Stimulated activated CD8-positive, alpha-beta memory T cell treated with anti-CD3 and anti-CD28 coated beads, Interleukin-4, amount 100 ng/mL, for 48 hours (primary cell): ENCODE measurements around the gene HLA-F.

Source experiments
- DNase-seq: peaks from one replicate; pipeline ENCODE4 v3.0.0-alpha.2; 2020

HLA-F gene

DNA sequence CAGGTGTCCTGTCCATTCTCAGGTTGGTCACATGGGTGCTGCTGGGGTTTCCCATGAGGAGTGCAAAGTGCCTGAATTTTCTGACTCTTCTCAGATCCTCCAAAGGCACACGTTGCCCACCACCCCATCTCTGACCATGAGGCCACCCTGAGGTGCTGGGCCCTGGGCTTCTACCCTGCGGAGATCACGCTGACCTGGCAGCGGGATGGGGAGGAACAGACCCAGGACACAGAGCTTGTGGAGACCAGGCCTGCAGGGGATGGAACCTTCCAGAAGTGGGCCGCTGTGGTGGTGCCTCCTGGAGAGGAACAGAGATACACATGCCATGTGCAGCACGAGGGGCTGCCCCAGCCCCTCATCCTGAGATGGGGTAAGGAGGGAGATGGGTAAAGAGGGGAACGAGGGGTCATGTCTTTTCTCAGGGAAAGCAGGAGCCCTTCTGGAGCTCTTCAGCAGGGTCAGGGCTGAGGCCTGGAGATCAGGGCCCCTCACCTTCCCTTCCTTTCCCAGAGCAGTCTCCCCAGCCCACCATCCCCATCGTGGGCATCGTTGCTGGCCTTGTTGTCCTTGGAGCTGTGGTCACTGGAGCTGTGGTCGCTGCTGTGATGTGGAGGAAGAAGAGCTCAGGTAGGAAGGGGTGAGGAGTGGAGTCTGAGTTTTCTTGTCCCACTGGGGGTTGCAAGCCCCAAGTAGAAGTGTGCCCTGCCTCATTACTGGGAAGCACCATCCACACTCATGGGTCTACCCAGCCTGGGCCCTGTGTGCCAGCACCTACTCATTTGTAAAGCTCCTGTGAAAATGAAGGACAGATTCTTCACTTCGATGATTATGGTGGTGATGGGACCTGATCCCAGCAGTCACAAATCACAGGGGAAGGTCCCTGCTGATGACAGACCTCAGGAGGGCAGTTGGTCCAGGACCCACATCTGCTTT lies 2.0 kb downstream of the HLA-F start:
- DNase-seq, result no peak

- DNase-seq, result no peak
Measured at GRCh38 chr6:29726001-29726400, 2.8 kb downstream of the HLA-F start.

GRCh38 chr6:29726571-29727194 lies 3.4 kb downstream of the HLA-F start:
- no peak for DNase-seq

GRCh38 chr6:29727637-29728036 lies 4.4 kb downstream of the HLA-F start:
- DNase-seq, result no peak

- no peak for DNase-seq
Measured at GRCh38 chr6:29728173-29728874, 5.1 kb downstream of the HLA-F start.

DNA sequence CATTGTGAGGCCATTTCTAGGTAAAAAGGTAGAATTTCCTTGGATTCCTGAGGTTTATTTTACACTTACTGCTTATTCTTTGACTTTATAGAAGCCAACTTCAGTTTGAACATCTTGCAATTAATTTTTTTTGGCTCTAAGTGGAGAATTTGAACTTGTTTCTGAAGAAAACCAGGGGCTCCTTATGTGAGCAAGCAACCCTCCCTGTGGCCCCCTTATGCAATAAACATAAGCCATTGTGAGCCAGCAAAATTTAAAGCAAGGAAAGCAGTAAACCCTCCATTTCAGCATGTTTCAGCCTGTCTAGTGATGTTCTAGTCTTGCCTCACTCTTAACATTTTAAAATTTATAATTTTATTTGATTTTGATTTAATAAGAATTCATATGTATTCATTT lies 5.6 kb downstream of the HLA-F start:
- no peak for DNase-seq

GRCh38 chr6:29729774-29730328 lies 6.6 kb downstream of the HLA-F start:
- no peak for DNase-seq

GRCh38 chr6:29730575-29731126 lies 7.4 kb downstream of the HLA-F start:
- no peak for DNase-seq

GRCh38 chr6:29731281-29731680 lies 8.0 kb downstream of the HLA-F start:
- DNase-seq, result no peak

DNA sequence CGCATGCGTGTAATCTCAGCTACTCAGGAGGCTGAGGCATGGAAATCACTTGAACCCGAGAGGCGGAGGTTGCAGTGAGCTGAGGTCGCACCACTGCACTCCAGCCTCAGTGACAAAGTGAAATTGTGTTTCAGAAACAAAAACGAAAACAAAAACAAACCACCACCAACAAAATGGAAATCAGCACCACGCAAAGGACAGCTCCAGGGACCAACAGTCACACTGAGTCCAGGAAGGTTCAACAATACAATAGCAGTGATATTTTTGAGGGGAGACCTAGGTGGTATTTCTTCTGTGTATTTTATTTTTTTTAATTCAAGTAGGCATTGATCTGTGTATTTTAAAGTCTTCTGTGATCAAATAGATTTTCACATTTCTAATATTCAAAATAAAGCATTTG lies 9.8 kb downstream of the HLA-F start:
- no peak for DNase-seq

DNA sequence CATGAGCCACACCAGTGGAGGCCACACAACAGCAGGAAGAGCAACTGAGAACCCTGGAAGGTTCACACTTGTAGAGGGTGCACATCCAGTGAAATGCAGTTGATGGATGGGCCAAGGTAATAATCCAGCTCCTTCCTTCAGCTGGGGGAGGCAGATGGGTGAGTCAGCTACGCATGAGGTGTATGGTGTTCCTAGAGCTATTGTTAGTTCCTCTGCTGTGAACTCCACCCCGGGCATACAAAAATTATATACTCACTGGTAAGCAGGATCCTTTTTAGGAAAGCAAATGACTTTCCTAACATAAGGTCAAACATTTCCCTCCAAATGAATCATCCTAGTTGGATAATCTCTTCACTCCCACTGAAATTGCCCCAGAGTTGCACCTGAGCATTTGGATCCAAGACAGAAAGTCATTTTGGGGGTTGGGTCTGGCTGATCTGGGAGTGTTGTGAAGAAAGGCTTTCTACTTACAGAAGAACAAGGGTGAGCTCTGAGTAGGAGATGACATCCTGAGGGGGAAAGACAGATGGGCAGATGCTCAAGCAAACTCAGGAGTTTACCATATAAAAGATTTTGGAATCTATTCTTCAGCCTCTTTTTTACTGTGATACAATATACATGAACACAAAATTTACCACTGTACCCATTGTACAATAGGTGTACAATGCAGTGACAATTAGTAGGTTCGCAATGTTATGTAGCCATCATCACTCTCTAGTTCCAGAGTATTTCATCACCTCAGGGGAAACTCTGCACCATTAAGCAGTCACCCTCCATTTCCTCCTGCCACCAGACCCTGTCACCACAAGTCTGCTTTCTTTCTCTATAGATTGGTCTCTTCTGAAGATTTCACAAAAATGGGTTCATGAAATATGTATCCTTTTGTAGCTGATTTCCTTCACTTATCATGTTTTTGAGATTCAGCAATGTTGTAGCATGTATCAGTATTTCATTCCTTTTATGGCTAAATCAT lies 11.1 kb downstream of the HLA-F start:
- DNase-seq, result no peak

GRCh38 chr6:29736563-29736962 lies 13.3 kb downstream of the HLA-F start:
- DNase-seq, result no peak

GRCh38 chr6:29737707-29738630 lies 14.7 kb downstream of the HLA-F start:
- DNase-seq, result peak; percentile 75

- DNase-seq, result no peak
Measured at GRCh38 chr6:29739136-29739881, 16.1 kb downstream of the HLA-F start.

GRCh38 chr6:29739882-29740261 lies 16.6 kb downstream of the HLA-F start:
- no peak for DNase-seq

GRCh38 chr6:29741592-29741991 lies 18.4 kb downstream of the HLA-F start:
- DNase-seq, result no peak

GRCh38 chr6:29742127-29742526 lies 18.9 kb downstream of the HLA-F start:
- no peak for DNase-seq

GRCh38 chr6:29743025-29743424 lies 19.8 kb downstream of the HLA-F start:
- DNase-seq, result no peak

- DNase-seq, result no peak
Measured at GRCh38 chr6:29743568-29743967, 20.3 kb downstream of the HLA-F start.

GRCh38 chr6:29744131-29744530 lies 20.9 kb downstream of the HLA-F start:
- no peak for DNase-seq
